22Rv1 (cell line): ENCODE measurements around the gene GOLGA5.

ENCODE experiments used
- H3K27ac ChIP-seq: fragments of 450-650 bp; 2 replicates; pipeline ENCODE4 v1.5.1; 2017
- CTCF ChIP-seq: fragments of 450-650 bp; IDR thresholded peaks from 2 replicates; pipeline ENCODE4 v1.5.1; 2017; ENCODE audit warnings: mild to moderate bottlenecking
- ZFX ChIP-seq: fragments of 450-650 bp; IDR thresholded peaks from 2 replicates; pipeline ENCODE4 v1.6.1; 2017; ENCODE audit warnings: antibody characterized with exemption, borderline replicate concordance

GOLGA5 gene

DNA sequence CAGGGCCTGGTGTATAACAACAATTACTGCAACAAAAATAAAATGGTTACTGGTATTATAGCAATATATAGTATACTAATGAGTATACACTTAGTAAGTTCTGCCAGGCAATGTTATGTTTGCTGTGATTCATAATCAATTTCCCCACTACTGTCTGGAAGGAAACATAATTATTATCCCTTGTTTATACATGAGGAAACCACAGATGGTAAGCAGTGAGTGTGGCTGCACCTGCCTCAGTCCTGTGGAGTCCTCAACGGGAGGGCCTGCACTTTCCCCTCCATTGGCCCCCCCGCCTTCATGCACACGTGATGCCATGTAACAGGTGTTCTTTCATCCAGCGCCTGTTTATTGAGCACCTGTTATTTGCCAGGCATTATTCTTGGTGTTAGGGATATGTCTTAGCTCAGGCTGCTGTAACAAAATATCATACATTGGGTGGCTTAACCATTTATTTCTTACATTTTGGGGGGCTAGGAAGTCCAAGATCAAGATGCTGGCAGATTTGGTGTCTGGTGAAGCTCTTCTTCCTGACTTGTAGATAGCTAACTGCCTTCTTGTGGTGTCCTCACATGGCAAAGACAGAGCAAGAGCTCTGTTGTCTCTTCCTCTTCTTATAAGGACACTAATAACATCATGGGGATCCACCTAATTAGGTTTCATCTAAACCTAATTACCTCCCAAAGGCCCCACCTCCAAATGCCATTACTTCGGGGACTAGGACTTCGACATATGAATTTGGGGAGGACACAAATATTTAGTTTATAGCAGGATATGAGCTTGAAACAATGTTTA is 69.4 kb downstream of the GOLGA5 start:
- no peak overlapping the region for H3K27ac ChIP-seq
- TF ChIP-seq ZFX (no peak), CTCF (no peak)

DNA sequence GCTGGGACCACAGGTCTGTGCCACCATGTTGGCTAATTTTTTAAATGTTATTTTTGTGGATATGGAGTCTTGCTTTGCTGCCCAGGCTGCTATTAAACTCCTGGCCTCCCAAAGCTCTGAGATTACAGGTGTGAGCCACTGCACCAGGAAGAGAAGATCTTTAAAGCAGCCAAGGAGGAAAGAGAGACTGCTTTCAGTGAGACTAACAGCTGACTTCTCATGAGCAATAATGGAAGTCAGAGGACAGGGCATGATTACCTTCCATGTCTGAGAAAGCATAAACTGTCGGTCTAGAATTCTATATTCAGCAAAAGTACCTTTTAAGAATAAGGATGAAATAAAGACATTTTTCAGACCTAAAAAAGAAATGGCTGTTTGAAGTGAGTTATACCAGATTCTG is 71.6 kb downstream of the GOLGA5 start:
- no peak overlapping the region for H3K27ac ChIP-seq
- no peak for TF ChIP-seq ZFX
- TF ChIP-seq CTCF: no peak

- no peak overlapping the region for H3K27ac ChIP-seq
- no peak for TF ChIP-seq CTCF
- TF ChIP-seq ZFX: no peak
Observed at GRCh38 chr14:92866181-92866752, 72.2 kb downstream of the GOLGA5 start.

DNA sequence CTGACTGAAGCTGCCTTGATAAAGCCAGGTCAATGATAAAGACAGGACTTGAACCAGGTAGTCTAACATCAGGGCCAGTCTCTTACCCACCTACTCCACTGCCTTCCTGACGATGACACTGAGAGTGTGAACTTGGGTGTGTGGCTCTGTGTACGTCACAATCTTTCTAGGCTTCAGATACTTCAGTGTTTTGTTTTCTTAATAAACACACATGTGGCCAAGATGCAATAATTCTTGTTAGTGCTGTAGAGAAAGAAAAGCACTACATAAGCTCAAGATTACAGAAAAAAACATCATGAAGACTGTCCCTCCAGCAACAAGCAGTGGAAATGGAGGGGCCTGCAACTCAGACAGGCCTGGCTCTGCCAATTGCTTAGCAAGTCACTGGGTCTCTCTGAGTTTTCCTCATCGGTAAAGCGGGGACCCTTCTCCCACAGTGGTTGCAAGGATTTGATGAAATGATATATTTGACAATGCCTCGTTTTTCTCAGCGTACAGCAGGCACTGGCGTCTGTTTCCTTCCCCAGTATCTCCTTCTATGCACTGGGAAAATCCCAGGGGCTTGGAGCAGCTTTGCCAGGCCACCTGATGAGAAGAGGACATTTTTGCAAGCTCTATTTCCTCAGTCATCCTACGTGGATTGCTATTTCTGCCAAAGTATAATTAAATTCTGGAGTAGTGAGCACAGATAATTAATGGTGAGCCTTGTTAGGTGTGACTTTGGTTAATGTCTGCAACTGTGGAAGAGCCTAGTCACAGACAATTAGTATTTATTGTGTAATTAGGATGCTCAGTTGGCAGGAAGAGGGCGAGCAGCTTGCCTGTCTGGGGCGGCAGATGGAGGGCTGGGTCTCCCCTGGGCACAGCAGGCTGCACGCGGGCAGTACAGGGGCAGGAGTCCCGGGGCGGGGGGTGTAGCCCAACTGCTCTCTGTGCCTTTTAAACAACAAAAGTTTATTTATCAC is 73.1 kb downstream of the GOLGA5 start:
- no peak overlapping the region for H3K27ac ChIP-seq
- TF ChIP-seq CTCF (no peak), ZFX (no peak)

GRCh38 chr14:92874962-92875661 is 81.0 kb downstream of the GOLGA5 start:
- TF ChIP-seq ZFX (no peak), CTCF (no peak)
- no peak overlapping the region for H3K27ac ChIP-seq

DNA sequence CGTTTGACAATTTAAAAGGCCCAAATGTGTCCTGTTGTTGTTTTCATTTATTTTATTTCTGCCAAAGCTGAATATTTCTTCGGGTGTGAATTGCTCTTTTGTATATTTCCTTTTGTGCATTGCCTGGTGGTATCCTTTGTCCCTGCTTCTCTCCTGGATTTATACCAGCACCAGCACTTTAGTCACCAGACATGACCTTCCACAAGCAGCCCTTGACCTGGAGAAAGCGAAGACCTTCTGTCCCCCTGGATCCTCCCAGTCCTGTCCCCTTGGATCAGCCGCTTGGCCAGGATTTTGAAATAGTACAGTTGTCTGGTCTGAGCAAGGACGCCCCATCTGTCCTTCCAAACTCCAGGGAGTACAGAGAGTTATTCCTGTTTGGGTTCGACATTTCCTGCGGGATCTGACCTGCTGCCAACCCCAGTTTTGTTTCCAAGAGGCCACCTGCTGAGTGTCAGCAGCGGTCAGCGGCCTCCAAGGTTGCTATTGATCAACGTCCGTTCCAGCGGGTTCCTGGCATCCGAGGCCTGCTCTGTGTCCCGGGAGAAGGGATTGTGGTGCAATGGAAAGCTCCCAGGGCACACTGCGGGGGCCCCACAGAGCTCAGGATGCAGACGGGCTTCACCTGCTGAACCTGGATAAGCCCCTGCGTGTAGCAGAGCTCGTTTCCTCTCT is 83.8 kb downstream of the GOLGA5 start:
- no peak overlapping the region for H3K27ac ChIP-seq
- TF ChIP-seq CTCF: no peak
- TF ChIP-seq ZFX: no peak
